ENCODE data around the gene P2RX4.

Gene P2RX4

GRCh38 chr12:121190523-121191031 is 19.4 kb upstream of the P2RX4 start:
- TF ChIP-seq, protein P1, sequence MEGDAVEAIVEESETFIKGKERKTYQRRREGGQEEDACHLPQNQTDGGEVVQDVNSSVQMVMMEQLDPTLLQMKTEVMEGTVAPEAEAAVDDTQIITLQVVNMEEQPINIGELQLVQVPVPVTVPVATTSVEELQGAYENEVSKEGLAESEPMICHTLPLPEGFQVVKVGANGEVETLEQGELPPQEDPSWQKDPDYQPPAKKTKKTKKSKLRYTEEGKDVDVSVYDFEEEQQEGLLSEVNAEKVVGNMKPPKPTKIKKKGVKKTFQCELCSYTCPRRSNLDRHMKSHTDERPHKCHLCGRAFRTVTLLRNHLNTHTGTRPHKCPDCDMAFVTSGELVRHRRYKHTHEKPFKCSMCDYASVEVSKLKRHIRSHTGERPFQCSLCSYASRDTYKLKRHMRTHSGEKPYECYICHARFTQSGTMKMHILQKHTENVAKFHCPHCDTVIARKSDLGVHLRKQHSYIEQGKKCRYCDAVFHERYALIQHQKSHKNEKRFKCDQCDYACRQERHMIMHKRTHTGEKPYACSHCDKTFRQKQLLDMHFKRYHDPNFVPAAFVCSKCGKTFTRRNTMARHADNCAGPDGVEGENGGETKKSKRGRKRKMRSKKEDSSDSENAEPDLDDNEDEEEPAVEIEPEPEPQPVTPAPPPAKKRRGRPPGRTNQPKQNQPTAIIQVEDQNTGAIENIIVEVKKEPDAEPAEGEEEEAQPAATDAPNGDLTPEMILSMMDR (IDR thresholded peaks at IDR 0.05; ENCODE audit: insufficient read depth, low read length, poor library complexity, severe bottlenecking): no peak
- no peak for TF ChIP-seq EZH2phosphoT487 (conservative IDR thresholded peaks at IDR 0.05; ENCODE audit: low read length)
- Histone ChIP-seq H3F3A (ENCODE audit: insufficient read depth) (no peaks in the 10 kb centered on the region), H3K27me3 (ENCODE audit: low read length) (no peaks in the 10 kb centered on the region), H3K9ac (ENCODE audit: low read length) (no peak overlapping the region), H3K36me3 (ENCODE audit: low read length) (no peaks in the 10 kb centered on the region), H4K20me1 (ENCODE audit: low read depth, low read length) (no peaks in the 10 kb centered on the region), H3K9me3 (ENCODE audit: insufficient read depth, low read length) (no peaks in the 10 kb centered on the region), H3K4me3 (ENCODE audit: insufficient read depth, low read length, poor library complexity, severe bottlenecking) (no peak overlapping the region), H3K27ac (ENCODE audit: low read depth, low read length) (no peak overlapping the region), H3K9me2 (replicated peaks; ENCODE audit: insufficient read depth, low read length) (no peaks in the 10 kb centered on the region), H2AFZ (ENCODE audit: low read depth, low read length, severe bottlenecking) (no peak overlapping the region), H3K79me2 (ENCODE audit: insufficient read depth, low read length) (no peaks in the 10 kb centered on the region), H3K4me2 (ENCODE audit: low read depth, low read length, poor library complexity, severe bottlenecking) (no peak overlapping the region)

- no peak overlapping the region for H3K9ac ChIP-seq (ENCODE audit: low read length)
- no peak overlapping the region for H3K27ac ChIP-seq (ENCODE audit: low read depth, low read length)
- no peak overlapping the region for H3K4me2 ChIP-seq (ENCODE audit: low read depth, low read length, poor library complexity, severe bottlenecking)
- H3K4me3 ChIP-seq (ENCODE audit: insufficient read depth, low read length, poor library complexity, severe bottlenecking): no peak overlapping the region
- no peaks in the 10 kb centered on the region for H3K36me3 ChIP-seq (ENCODE audit: low read length)
- H4K20me1 ChIP-seq (ENCODE audit: low read depth, low read length): no peaks in the 10 kb centered on the region
- H3K79me2 ChIP-seq (ENCODE audit: insufficient read depth, low read length): no peaks in the 10 kb centered on the region
- TF ChIP-seq EZH2phosphoT487 (conservative IDR thresholded peaks at IDR 0.05; ENCODE audit: low read length): no peak
- TF ChIP-seq, protein P1 (IDR thresholded peaks at IDR 0.05; ENCODE audit: insufficient read depth, low read length, poor library complexity, severe bottlenecking): no peak
- no peaks in the 10 kb centered on the region for H3K27me3 ChIP-seq (ENCODE audit: low read length)
- H2AFZ ChIP-seq (ENCODE audit: low read depth, low read length, severe bottlenecking): no peak overlapping the region
- no peaks in the 10 kb centered on the region for H3F3A ChIP-seq (ENCODE audit: insufficient read depth)
- H3K9me3 ChIP-seq (ENCODE audit: insufficient read depth, low read length): no peaks in the 10 kb centered on the region
- no peaks in the 10 kb centered on the region for H3K9me2 ChIP-seq (replicated peaks; ENCODE audit: insufficient read depth, low read length)
Observed at GRCh38 chr12:121191151-121191550, 18.8 kb upstream of the P2RX4 start.

GRCh38 chr12:121196902-121197301 is 13.0 kb upstream of the P2RX4 start:
- no peaks in the 10 kb centered on the region for H3K36me3 ChIP-seq (ENCODE audit: low read length)
- H3K9me2 ChIP-seq (replicated peaks; ENCODE audit: insufficient read depth, low read length): no peaks in the 10 kb centered on the region
- no peaks in the 10 kb centered on the region for H3K27me3 ChIP-seq (ENCODE audit: low read length)
- no peak overlapping the region for H3K9ac ChIP-seq (ENCODE audit: low read length)
- H3K4me3 ChIP-seq (ENCODE audit: insufficient read depth, low read length, poor library complexity, severe bottlenecking): no peak overlapping the region
- no peaks in the 10 kb centered on the region for H3K79me2 ChIP-seq (ENCODE audit: insufficient read depth, low read length)
- no peak overlapping the region for H3K27ac ChIP-seq (ENCODE audit: low read depth, low read length)
- H4K20me1 ChIP-seq (ENCODE audit: low read depth, low read length): no peaks in the 10 kb centered on the region
- no peaks in the 10 kb centered on the region for H3F3A ChIP-seq (ENCODE audit: insufficient read depth)
- no peak overlapping the region for H2AFZ ChIP-seq (ENCODE audit: low read depth, low read length, severe bottlenecking)
- H3K4me2 ChIP-seq (ENCODE audit: low read depth, low read length, poor library complexity, severe bottlenecking): no peak overlapping the region
- no peaks in the 10 kb centered on the region for H3K9me3 ChIP-seq (ENCODE audit: insufficient read depth, low read length)
- TF ChIP-seq EZH2phosphoT487 (conservative IDR thresholded peaks at IDR 0.05; ENCODE audit: low read length): no peak
- TF ChIP-seq, protein P1 (IDR thresholded peaks at IDR 0.05; ENCODE audit: insufficient read depth, low read length, poor library complexity, severe bottlenecking): no peak
